NT2/D1 (cell line): ENCODE results near the gene HS6ST3.

ENCODE experiments used
- YY1 ChIP-seq: IDR thresholded peaks from 2 replicates; pipeline ENCODE4 v1.6.1; 2011; ENCODE audit not compliant: insufficient read length, insufficient read depth
- ZNF274 ChIP-seq: IDR thresholded peaks from 2 replicates; pipeline ENCODE4 v1.6.1; 2011; ENCODE audit warnings: mild to moderate bottlenecking, low read depth, low read length

DNA sequence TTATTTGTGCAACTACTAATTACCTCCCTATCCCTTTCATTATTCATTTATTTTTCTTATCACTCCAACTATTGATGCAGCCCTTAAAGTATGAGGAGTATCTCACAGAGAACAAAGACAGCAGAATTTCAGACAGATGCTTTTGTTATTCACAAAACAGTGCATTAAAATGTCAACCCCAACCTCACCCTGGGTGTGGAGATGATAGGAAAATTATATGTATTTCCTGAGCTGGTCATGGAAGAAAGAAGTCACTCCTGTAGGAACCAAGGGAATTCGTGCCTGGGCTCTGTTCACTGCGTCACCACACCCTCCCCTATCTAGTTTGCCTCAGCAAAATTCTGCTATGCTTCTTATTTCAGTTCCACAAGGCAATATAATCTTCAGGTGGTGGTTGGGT is 588.9 kb downstream of the HS6ST3 start:
- TF ChIP-seq YY1 (no peak), ZNF274 (no peak)
